C4-2B (cell line): ENCODE results near the gene ZCWPW1.

Experiments
- CTCF ChIP-seq: fragments of 450-650 bp; conservative IDR thresholded peaks from 2 replicates; pipeline ENCODE4 v1.5.1; 2017; ENCODE audit warnings: mild to moderate bottlenecking
- ZFX ChIP-seq: fragments of 450-650 bp; IDR thresholded peaks from 2 replicates; pipeline ENCODE4 v1.6.1; 2017

GRCh38 chr7:100444311-100445278 lies 16.1 kb upstream of the ZCWPW1 start:
- TF ChIP-seq CTCF (no peak), ZFX (no peak)
